ENCODE results near the gene UBE2I. TPM values are rescaled to one million over a fixed set of nuclear protein-coding genes. Genes with fewer than 3 reads are reported as not detected.

Gene UBE2I
- total RNA-seq, 1 experiment from 2014 or later: 229 TPM

GRCh38 chr16:1276580-1276878, 32.9 kb upstream of the UBE2I start:
- ChIA-PET POLR2A (no interaction called here), CTCF (no interaction called here)
- Mint-ChIP-seq H3K4me1 (peaks cover 2% of the 10 kb centered on the region), H3K27me3 (ENCODE audit: low read depth) (no peaks in the 10 kb centered on the region), H3K27ac (no peak overlapping the region), H3K4me3 (no peak overlapping the region), H3K36me3 (no peaks in the 10 kb centered on the region), H3K9me3 (no peaks in the 10 kb centered on the region)
- no peak for DNase-seq (ENCODE audit: low spot score)
- no peak for ATAC-seq
- TF ChIP-seq ZNF232 (CRISPR knock-in tag; IDR thresholded peaks at IDR 0.05): no peak
- TF ChIP-seq PREB (CRISPR knock-in tag; IDR thresholded peaks at IDR 0.05; ENCODE audit: borderline replicate concordance): no peak
- TF ChIP-seq ZNF138 (CRISPR knock-in tag; conservative IDR thresholded peaks at IDR 0.05): no peak
- no peak for TF ChIP-seq NR2C2 (CRISPR knock-in tag; IDR thresholded peaks at IDR 0.05)
- no peak for TF ChIP-seq GABPB1 (CRISPR knock-in tag; IDR thresholded peaks at IDR 0.05)
- no peak for TF ChIP-seq NFYB (CRISPR knock-in tag; conservative IDR thresholded peaks at IDR 0.05; ENCODE audit: low read depth)
- no peak for TF ChIP-seq ELF4 (CRISPR knock-in tag; IDR thresholded peaks at IDR 0.05; ENCODE audit: low read depth)
- no peak for TF ChIP-seq ZNF416 (CRISPR knock-in tag; IDR thresholded peaks at IDR 0.05)
- TF ChIP-seq NFE2L1 (CRISPR knock-in tag; IDR thresholded peaks at IDR 0.05): no peak
- no peak for TF ChIP-seq FOXP4 (CRISPR knock-in tag; IDR thresholded peaks at IDR 0.05)

DNA sequence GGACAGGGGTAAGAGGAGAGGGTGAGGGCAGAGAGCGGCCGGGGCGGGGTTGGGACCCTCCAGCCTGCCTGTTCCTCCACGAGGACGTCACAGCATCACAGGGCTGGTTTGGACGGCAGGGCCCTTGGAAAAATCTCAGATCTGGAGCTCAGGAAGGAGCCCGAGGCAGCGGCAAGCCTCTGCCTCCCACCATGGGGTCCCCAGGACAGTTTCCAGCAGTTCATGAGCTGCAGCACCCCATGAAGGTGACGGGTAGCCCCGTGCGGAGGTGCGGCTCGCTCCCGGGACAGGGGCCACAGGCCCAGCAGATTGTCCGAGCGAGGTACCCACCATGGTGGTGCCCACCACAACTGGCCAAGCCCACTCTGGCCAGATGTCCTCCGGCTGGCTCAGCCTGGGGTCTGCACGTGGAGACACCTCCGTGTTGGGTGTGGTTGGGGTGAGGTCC, 32.3 kb upstream of the UBE2I start:
- H3K27ac Mint-ChIP-seq: no peak overlapping the region
- H3K27me3 Mint-ChIP-seq (ENCODE audit: low read depth): no peaks in the 10 kb centered on the region
- H3K36me3 Mint-ChIP-seq: no peaks in the 10 kb centered on the region
- ChIA-PET POLR2A (no interaction called here), CTCF (interaction anchor here (1.2 kb wide), 1 partner anchor 9 kb away, joined by 4 read pairs; no protein-coding TSS in a partner anchor)
- H3K9me3 Mint-ChIP-seq: no peaks in the 10 kb centered on the region
- no peak for TF ChIP-seq CREB1 (CRISPR knock-in tag; IDR thresholded peaks at IDR 0.05)
- no peak for TF ChIP-seq RELA (CRISPR knock-in tag; IDR thresholded peaks at IDR 0.05; ENCODE audit: borderline replicate concordance)
- TF ChIP-seq PREB (CRISPR knock-in tag; IDR thresholded peaks at IDR 0.05; ENCODE audit: borderline replicate concordance): no peak
- no peak for TF ChIP-seq OVOL2 (CRISPR knock-in tag; IDR thresholded peaks at IDR 0.05; ENCODE audit: borderline replicate concordance)
- TF ChIP-seq ZBTB21 (CRISPR knock-in tag; IDR thresholded peaks at IDR 0.05; ENCODE audit: borderline replicate concordance): no peak
- TF ChIP-seq, protein P1, sequence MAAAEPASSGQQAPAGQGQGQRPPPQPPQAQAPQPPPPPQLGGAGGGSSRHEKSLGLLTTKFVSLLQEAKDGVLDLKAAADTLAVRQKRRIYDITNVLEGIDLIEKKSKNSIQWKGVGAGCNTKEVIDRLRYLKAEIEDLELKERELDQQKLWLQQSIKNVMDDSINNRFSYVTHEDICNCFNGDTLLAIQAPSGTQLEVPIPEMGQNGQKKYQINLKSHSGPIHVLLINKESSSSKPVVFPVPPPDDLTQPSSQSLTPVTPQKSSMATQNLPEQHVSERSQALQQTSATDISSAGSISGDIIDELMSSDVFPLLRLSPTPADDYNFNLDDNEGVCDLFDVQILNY (CRISPR knock-in tag; IDR thresholded peaks at IDR 0.05): no peak
- TF ChIP-seq ZNF263 (CRISPR knock-in tag; IDR thresholded peaks at IDR 0.05; ENCODE audit: low read depth): no peak
- no peak for TF ChIP-seq ZNF532 (CRISPR knock-in tag; IDR thresholded peaks at IDR 0.05; ENCODE audit: borderline replicate concordance)
- TF ChIP-seq CTCF (IDR thresholded peaks at IDR 0.05): no peak
- no peak for TF ChIP-seq TP53 (CRISPR knock-in tag; IDR thresholded peaks at IDR 0.05)
- no peak for TF ChIP-seq ZNF232 (CRISPR knock-in tag; IDR thresholded peaks at IDR 0.05)
- no peak for ATAC-seq
- no peak overlapping the region for H3K4me3 Mint-ChIP-seq
- DNase-seq (ENCODE audit: low spot score): no peak
- peaks cover 2% of the 10 kb centered on the region for H3K4me1 Mint-ChIP-seq

All from WTC11 (cell line).